HUDEP-2 (cell line): ENCODE results near the gene VWA3B.
A peak's percentile ranks its signal among the peaks of the same experiment; 100 is the strongest.
"Not testable (repeated sequence)": the region's sequence is repeated elsewhere in the genome, so short reads cannot be mapped to it uniquely, and the experiment has no call there.

Experiments
- DNase-seq, 76 experiments: peaks; one replicate each; lab custom pipeline; 2025; ENCODE audit not compliant: unreplicated experiment in 76 of 76; lab: John Stamatoyannopoulos, UW

Gene VWA3B

DNA sequence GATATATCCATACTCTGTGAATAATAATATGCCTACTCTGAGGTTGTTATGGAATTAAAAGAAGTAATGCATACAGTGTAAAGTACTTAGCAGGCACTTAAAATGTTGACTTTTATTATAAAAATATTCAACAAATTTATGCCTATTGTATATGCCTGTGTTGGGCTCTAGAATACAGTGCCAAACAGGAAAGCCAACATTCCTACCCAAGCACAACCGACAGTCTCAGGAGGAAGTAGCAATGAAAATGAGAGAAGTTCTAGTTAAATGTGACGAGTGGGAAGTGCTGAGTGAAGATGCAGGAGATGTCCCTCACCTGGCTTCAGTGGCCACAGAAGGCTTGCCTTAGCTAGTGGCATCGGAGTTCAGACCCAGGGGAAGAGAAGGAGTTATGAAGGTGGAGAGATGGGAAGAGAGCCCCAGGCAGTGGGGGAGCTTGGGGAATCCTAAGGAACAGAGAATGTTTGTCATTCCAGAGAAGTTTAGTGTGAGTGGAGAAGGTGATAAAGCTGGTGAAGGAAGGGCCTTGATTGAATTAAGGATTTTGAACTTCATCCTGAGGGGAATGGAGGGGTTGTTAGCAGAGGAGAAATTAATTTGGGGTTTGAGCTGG is 153.9 kb downstream of the VWA3B start:
- DNase-seq, result no peak

DNA sequence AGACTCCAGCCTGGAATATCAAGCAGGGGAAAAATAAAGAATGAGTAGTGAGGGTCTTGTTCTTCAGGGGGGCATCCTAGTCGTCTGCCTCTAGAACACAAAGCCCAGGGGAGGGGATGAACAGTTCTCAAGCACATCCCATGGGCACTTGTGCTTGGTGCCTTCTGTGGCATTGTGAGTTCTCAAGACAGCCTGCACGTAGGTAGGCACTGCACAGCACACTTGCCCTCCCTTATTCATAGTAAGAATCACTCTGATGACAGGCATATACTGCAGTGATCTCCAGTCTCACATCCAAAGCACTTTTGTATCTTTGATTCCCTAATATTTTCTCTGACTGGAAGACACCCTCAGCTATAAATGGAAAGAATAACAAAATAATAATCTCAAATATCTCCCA is 154.6 kb downstream of the VWA3B start:
- DNase-seq, result no peak

DNA sequence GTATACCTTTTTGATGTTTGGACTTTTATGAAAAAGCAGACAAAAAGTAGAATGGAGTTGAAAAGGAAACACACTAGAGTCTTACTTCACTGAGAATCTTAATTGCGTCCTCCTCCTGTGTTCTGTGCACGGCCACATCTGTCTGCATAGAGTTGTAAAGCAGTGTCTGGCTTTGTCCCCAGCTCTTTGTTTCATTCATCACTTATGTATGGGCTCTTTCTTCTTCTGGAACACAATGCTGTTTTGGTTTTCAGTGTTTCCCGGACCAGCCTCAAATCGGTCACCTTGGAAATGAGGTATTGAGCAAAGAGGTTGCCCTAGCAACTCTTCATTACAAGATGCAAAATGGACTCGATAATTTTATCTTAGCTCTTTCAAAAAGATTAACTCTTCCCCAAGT is 155.0 kb downstream of the VWA3B start:
- no peak for DNase-seq

DNA sequence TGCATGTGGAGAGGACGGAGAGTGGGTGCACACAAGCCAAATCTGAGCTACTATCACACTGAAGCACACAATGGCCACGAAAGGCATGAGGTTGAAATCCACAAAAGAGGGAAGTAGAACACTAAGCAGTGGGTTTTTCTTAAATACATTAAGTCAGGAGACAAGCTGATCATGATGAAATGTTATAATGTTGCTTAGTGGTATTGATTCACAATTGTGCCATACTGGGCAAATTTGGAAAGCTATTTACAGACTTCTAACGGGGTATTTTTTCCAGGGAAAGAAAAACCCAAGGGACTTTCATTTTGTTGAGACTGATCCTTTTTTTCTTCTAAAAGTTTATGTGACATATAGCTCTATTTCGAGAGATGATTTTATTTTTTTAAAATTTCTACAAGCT is 158.5 kb downstream of the VWA3B start:
- no peak for DNase-seq

DNA sequence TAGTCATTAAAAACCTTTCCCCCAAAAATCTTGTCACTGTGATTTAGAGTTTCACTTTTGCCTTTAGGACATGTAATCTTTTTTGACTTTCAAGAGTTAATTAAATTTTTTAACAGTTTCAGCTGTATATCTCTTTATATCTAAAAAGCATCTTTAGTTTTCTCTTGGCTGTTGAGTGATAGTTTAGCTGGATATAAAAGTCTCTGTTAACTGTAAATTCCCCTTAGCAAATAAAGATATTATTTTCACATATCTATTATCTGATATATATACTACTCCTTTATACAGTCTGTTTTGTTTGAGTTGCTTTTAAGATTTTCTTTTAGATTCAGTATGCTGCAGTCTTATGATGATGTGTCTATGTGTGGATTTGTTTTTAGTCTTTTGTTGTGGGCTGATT is 160.4 kb downstream of the VWA3B start:
- no peak for DNase-seq

DNA sequence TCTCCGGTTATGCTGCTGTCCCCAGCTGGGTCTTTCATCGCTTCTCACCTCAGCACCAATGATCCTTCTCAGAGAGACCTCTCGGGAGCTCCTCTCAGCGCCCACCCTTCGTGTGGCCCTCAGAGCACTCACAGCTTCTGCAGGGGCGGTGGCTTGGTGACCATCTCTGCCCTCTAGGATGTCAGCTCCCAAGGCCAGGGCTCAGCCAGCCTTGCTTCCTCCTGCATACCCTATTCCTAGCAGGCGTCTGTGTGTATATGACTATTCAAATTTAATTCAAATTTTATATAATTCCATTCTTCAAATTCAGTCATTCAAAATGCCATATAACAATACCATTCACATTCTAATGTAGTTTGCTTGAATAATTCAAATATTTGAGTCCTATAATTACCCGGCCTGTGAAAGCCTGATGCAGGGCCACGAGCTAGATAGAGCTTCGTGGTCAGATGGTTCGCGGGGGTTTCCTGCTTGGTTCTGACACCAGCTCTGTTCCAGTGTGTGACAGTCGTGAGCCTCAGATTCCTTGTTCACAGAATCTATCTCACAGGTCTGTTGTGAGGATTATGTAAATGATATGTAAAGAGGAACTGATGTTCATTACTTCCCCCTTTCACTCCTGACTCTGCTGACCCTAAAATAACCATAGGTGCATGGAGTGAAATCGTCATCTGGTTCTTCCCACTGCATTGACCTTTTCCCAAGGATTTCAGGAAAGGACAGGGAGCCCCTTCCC is 165.2 kb downstream of the VWA3B start:
- DNase-seq, result no peak

DNA sequence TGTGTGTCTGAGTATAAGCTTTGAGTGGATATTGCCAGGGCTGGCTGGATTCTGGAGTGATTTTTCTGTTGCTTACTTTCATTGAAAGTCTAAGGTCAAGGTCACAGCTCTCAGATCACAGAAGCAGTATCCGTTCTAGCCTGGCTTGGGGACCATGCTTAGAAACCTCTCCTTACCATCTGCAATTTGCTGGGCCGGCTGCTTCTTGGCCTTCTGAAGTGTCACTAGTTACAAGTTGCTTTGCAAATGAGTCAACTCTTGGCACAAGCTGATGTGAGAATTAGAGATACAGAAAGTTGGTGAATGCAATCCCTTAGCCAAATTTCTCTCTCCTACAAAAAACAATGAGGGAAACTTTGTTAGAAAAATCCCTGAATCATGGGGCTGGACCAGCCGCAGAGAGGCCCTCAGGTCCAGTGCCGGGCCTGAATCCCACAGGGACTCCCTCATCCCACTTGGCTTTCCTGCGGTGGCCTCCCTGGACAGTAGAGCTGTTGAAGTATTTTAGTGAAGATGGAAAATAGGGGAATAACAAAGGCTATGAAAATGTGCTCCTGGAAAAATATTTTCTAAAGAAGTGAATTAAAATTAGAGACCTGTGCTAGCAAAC is 166.6 kb downstream of the VWA3B start:
- DNase-seq, result no peak

DNA sequence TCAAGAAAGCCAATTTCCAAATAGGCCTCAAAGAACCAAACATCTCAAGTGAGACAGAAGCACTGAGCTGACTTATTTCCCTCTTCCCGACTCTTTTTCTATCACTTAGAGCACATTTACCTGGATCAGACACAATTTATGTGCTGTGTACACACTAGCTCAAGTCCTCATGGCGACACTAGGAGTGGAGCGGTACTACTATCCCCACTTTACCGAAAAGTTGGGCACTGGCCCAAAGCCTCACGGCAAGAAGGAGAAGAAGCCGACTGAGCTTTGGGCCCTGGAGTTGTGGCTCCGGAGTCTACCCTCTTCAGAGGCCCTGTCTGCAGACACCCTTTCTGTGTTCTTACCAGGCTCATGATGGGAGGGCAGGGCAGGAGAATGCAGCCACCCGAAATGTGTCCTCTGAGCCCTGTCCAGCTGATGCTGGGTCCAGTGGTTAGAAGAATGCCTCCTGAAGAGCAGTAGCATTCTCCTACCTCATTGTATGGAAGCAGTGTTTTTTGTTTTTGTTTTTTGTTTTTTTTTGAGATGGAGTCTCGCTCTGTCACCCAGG is 167.6 kb downstream of the VWA3B start:
- DNase-seq, result no peak

DNA sequence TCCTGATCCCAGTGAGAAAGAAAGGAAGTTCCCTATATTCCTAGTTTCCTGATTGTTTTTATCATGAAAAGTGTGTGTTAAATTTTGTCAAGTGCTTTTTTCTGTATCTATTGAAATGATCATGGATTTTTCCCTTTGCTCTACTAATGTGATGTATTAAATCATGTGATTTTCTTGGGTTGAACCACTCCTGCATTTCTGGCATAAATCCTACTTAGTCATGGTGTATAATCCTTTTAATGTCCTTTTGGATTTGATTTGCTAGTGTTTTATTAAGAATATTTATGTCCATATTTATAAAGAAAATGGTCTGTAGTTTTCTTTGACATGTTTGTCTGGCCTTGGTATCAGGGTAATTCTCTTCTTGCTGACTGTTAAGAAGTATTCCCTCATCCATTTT is 171.9 kb downstream of the VWA3B start:
- DNase-seq, result no peak

DNA sequence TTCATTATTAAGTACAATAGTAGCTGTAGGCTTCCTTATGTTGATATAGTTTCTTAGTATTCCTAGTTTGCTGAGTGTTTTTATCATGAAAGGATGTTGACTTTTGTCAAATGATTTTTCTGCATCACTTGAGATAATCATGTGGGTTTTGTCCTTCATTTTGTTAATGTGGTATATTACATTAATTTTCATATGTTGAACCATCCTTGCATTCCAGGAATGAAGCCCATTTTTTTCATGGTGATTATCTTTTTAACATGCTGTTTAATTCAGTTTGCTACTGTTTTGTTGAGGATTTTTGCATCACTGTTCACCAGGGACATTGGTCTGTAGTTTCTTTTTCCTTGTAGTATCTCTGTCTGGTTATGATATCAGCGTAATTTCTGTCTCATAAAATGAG is 176.4 kb downstream of the VWA3B start:
- DNase-seq, result no peak

DNA sequence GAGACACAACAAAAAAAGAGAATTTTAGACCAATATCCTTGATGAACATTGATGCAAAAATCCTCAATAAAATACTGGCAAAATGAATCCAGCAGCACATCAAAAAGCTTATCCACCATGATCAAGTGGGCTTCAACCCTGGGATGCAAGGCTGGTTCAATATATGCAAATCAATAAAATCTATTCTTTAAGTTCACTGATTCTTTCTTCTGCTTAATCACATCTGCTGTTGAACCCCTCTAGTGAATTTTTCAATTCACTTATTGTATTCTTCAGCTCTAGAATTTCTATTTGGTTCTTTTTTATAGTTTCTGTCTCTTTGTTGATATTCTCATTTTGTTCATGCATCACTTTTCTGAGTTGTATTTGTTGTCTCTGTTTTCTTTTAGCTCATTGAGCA is 181.3 kb downstream of the VWA3B start:
- DNase-seq, result not testable (repeated sequence)

DNA sequence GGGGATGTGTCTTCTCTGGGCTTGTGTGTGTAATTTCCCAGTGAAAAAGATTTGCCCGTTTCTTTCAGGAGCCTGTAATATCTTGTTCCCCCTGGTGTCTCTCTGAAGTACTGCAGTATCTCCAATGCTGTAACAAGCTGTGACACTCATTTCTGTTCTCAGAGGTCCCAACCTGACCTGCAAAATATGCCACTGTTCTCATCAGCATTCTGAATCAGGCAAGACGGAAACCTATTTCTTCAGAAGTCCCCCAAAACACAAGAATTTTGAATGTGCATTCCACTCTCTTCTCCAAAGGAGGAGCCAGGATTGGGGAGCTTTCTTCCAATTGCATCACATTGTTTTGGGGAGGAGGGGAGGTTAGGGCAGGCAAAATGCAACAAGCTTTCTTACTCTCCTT is 182.3 kb downstream of the VWA3B start:
- DNase-seq, result peak in 22 of 76 experiments; percentile 1 to 39 (median 13)

DNA sequence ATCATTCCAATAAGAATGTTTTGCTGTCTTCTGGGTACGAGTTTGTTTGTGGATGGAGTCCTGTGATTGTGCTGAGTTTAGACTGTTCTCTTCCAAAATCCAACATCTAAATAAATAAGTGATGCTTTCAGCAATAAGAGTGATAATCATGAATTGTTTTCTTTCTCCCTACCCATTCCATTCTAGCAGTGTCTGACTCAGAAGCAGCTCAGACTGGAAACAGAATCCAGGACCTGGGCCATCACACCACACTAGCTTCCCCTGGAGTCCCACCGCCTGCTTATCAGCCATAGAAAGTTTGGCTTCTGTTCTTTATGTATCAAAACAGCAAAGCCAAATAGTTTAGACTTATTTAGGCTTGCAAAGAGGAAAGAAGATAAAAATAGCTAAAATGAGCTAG is 182.9 kb downstream of the VWA3B start:
- no peak for DNase-seq

DNA sequence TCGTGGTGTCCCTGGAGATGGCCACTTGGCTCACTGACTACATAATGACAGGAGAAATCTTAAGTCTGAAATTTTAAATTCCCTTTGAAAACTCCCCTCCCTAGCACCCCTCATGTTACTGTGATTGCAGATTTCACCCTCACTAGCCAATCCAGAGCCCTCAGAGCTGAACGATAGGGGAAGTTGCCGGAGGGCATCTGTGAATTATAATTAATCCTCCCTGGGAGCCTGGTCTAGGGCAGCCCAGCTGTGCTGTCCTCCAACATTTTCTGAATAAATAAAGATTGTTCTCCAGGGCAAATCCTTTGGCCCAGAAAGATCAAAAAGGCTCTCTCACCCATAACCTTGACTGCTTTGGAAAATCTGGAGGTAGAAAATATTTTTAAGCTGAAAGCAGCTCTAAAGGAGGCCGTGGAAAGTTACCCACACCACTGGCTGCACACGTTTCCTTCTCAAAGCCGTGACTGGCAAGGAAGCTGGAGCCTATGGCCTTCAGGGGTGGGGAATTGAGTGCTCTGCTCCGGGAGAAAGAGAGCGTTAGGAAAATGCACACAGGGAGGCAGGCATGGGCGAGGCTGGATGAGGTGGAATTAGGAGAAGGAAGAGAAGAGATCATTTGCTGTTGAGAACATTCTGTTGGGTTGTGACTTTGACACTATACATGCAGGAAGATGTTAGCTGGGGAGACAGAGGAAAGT is 190.3 kb downstream of the VWA3B start:
- no peak for DNase-seq

DNA sequence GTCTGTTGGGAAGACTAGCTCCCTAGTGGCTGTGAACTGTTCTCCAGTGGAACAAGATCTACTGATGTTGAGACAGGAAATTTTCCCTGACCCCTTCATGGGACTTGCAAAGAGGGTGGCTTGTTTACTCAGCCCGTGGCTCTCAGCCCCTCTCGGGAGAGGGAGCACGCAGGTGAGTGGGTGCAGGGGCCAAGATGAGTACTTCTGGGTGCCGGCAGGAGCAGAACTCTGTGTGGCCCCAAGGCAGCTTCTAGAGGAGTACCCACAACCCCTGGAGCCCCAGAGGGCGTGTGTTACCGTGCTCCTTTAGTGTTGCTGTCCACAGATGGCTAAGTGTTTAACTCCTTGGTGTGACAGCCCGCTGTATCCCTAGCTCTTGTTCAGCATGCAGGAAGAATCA is 191.1 kb downstream of the VWA3B start:
- no peak for DNase-seq

DNA sequence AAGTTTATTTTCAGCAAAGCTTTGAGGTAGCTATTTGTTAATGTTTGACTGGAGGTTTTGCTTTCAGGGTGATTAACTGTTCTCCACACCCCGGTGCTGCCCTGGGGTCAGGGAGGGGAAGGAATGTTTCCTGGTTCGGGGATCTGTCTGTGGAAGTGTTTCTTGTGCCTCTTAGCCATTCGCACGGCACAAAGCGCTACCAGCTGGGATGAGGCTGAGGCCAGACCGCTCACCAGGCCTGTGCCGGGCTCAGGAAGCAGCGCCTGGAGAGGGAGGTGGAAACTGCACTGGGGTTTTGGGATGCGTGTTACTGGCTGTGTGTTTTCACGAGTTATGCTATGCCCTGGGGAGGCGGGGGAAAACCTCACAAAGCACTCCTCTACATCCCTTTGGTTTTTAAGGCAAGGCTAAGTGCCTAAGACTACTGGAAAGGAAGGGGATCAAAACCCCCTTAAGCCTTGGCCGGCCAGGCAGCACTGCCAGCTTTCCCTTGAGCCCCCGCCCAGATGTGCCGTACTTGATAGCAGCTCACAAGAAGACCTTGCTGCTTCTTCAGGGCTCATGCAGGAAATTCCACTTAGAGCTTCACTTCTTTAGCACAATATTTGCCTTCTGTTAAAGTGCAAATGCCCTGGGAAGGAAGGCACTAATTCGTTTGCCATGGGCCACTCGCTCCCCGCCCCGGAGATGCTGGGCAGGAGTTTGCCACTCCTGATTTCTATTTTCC is 193.6 kb downstream of the VWA3B start:
- no peak for DNase-seq

DNA sequence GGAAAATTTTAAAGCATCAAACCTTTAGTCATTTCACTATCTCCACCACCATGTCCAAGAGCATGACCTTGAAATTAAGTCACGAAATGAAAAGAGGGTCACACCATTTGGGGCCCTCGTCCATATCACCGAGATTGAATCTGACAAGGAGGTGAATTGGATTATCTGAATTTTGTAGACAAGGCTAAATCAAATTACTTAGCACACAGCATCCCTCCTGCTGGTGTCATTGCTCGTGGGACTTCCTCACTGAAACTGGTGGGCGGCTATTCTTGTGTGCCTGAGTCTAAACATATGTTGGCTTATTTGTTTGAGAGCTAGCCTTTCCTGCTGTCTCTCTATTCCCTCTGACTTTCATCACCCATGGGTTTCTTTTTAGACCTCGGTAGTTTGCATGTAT is 194.6 kb downstream of the VWA3B start:
- DNase-seq, result no peak

DNA sequence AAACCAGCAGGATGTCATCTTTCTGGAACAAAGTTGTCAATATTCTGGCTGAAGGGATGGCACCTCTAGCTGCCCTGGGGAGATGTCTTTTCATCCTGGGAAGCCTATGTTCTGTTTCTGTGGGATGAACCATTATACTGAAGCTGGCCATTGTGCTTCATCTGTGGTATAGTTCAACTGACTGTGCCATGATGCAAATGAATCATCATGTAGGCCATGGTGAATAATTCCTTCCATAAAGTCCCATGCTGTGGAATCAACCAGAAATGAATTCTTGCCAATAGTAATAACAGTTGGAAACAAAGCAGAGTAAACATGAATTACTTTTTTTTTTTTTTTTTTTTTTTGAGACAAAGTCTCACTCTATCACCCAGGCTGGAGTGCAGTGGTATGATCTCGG is 195.1 kb downstream of the VWA3B start:
- no peak for DNase-seq

DNA sequence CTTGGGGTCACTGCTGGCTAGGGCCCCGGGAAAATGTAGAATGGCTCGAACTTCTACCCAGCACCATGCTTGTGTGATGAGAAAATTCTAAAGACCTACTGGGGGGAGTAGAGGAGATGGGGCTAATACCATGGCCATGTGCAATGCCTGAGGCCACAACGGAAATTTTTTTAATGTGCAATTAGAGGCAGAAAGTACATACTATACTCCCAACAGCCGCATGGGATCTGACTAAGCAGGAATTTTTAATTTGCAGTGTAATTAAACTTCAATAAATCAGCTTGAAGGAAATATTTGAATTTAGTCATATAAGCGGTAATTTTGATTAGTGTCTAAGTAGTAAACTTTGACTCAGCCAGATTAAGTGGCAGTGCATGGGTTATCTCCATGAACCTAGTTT is 206.1 kb downstream of the VWA3B start:
- no peak for DNase-seq

DNA sequence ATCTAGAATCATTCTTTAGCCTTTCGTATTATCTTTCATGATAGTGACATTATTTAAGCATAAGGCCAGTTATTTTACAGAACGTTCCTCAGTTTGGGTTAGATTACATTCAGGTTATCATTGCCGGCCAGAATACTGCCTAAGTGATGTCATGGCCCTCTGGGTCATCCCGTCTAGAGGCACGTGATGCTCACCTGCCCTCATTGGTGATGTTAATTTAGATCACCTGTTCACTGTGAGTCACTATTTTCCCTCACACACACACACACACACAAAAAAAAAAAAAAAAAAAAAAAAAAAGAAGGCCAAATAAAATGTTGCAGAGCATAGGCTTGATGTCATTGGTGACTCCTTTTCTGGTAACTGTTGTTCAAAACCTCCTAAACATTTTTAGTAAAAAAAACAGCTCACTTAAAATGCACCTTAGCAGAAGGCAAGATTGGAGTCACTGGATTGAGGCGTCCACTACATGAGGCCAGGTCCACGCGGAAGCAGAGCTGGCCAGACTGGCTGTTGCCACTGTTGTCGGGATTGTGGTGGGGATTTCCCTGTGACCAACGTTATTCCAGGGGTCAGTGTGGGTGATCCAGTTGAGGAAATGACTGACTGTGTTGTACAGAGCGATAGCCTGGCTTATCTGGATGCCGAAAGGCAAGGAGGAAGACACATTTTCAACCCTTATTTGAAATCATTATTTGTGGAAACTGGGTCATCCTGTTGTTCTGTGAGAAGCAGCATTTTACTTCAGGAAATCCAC is 207.1 kb downstream of the VWA3B start:
- DNase-seq, result no peak
